Vein endothelial cell (primary cell): ENCODE measurements around the gene NCAPH2. TPM values are rescaled to one million over a fixed set of nuclear protein-coding genes. Genes with fewer than 3 reads are reported as not detected.

Source experiments
- total RNA-seq: library from RNA; depleted of rRNA; stranded (reverse); fragments of >200 nt; gene quantifications from 2 replicates; pipeline ENCODE4 v1.2.3, GENCODE V29; 2012

Gene NCAPH2
- 27.8 and 31.7 TPM in 2 replicates for total RNA-seq

GRCh38 chr22:50507991-50508884 lies at the start of gene NCAPH2:
Gene NCAPH2 (plus strand): TSS chr22:50508224. CDS start chr22:50508338, 114 bp downstream.

DNA sequence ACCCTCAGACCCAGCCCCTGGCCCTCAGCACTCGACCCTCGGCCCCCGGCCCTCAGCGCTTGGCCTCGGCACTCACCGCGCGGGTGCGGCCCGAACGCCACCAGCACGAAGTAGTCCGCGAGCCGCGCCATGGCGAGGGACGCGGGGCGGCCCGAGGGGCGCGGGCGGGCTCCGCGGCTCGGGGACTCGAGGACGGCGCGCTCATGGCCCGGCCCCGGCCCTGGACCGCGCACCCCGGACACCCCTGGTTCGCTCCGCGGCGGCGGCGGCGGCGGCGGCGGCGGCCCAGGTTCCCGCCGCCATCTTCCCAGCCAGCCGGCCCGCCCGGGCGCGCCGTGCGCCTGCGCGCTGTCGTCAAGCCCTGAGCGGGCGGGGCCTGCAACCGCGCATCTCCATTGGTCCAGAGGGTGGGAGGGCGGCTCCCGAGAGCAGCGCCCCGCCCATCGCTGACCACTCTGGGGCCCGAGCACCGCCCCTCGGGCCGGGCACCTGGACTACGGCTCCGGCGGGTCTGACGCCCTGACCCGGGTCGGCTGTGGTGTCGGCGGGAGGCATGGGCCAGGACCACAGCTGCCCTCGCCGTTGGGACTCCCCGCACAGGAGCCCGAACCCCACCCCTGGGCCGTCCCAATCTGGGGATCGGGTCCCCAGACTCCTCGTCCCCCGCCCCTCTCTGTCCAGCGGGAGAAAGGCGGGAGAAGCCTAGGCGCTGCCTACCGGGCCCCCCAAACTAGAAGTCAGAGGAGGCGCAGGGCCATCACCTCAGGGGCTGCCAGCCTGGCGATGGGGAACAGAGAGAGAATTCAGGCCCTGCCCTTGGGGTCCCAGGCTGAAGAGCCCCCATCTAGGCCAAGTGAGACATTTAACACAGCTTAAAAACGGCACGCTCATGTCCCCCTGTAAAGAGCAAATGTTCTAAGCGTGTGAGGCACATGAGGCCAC lies 33.0 kb upstream of the NCAPH2 start, which contains the start of gene SBF1:
TSS of gene SBF1 (minus strand) at position 326 of the 942 bp plus-strand sequence. CDS start at position 131, 195 bp downstream.

GRCh38 chr22:50481440-50482106 lies 26.5 kb upstream of the NCAPH2 start, which contains the start of gene ADM2:
Gene ADM2 (plus strand): TSS chr22:50481543. CDS start chr22:50481848, 305 bp downstream.

GRCh38 chr22:50486561-50487289 lies 21.3 kb upstream of the NCAPH2 start, which contains the start of gene MIOX:
Gene MIOX (plus strand): TSS chr22:50486859. CDS start chr22:50486898, 39 bp downstream.

DNA sequence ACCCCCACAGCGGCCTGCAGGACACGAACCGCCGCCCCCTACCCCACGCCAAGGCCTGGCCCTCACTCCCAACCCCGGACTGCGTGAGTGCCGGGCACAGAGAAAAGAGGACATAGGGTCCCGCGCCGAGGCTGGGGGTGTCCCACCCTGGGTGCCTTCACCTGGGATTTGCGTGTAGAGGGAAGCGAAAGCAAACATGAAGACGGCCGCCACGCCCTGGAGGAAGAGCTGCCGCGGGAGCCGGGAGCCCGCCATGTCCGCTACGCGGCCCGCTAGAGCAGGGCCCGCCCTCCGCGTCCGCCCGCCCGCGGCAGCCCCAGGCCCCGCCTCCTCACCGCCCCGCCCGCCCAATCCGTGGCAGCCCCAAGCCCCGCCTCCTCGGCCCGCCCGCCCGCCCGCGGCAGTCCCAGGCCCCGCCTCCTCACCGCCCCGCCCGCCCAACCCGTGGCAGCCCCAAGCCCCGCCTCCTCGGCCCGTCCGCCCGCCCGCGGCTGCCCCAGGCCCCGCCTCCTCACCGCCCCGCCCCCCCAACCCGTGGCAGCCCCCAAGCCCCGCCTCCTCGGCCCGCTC lies 518 bp upstream of the NCAPH2 start, which contains the start of gene LMF2:
TSS of gene LMF2 (minus strand) at position 282 of the 570 bp plus-strand sequence. CDS start at position 255, 27 bp downstream.

DNA sequence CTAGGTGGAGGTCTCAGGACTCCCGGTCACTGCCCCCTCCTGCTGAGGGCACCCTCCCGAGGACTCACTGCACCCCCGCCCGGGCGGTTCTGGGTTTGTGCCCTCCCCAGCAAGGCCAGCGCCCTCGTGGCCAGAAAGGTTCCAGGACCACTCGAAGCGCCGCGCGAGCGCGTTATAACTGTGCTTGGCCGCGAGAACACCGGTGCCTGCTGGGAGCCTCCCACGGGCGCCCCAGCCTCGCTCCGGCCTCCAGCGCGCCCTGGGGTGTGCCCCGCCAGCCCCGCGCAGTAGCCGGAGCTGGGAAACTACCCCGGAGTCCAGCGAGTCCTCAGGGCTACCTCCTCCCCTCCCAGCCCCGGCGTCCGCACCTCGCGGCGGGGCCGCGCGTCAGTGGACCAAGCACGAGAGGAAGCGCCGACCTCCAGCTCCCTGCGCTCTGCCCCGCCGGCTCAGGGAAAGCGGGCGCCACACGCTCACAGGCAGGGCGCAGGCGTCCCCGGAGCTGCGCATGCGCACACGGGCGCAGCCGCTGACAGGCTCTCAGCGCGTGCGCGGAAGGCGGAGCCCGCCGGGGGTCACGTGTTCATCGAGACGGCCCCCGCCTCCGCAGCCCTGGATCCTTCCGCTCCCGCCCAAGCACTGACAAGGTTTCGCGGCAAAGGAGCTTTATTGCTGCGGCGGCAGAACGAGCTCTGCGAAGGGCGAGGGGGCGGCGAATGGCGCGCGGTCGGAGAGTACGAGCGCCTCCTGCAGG lies 17.3 kb downstream of the NCAPH2 start, which contains the start of gene SCO2:
TSS of gene SCO2 (minus strand) at position 495 of the 754 bp plus-strand sequence. CDS start 1,187 bp downstream, outside the sequence.

GRCh38 chr22:50529897-50530579 lies 22.0 kb downstream of the NCAPH2 start, which contains the start of gene TYMP:
Gene TYMP (minus strand): TSS chr22:50530012. CDS start chr22:50529709, 303 bp downstream.

DNA sequence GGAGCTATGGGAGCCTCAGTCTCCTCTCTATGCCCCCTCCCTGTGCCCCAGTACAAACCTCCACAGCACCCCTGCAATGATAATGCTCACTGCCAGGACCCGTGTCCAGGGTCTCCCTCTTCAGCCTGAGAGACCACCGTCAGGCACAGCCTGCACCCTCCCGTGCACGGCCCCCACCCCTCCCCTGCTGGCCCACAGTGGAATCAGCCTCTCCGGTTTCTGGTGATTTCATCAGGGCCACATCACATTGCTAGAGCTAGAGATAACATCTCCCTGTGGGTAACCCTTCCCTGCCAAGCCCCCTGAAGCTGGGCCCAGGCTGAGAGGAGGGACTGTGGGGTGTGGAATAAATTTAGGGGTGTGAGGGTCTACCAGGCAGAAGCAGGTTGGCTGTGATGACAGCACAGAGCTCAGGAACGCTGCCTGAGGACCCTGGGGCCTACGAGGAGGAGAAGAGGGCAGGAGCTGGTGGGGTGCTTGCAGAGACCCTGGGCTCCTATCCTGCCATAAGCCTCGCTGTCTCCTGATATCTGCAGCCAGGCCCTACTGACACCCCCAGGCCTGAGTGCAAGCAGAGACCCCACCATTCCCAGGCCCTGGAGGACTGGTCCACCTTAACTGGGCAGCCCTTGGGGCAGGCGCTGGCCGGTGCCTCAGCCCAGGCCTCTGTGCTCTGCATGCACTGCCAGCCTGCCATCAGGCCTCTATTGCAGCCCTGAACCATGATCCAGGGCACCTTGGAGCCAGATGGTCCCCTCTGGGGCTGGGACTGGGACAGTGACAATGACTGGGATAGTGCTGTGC lies 37.7 kb downstream of the NCAPH2 start, which contains the start of gene KLHDC7B:
TSS of gene KLHDC7B (plus strand) at position 378 of the 804 bp plus-strand sequence. CDS start at position 723, 345 bp downstream.

DNA sequence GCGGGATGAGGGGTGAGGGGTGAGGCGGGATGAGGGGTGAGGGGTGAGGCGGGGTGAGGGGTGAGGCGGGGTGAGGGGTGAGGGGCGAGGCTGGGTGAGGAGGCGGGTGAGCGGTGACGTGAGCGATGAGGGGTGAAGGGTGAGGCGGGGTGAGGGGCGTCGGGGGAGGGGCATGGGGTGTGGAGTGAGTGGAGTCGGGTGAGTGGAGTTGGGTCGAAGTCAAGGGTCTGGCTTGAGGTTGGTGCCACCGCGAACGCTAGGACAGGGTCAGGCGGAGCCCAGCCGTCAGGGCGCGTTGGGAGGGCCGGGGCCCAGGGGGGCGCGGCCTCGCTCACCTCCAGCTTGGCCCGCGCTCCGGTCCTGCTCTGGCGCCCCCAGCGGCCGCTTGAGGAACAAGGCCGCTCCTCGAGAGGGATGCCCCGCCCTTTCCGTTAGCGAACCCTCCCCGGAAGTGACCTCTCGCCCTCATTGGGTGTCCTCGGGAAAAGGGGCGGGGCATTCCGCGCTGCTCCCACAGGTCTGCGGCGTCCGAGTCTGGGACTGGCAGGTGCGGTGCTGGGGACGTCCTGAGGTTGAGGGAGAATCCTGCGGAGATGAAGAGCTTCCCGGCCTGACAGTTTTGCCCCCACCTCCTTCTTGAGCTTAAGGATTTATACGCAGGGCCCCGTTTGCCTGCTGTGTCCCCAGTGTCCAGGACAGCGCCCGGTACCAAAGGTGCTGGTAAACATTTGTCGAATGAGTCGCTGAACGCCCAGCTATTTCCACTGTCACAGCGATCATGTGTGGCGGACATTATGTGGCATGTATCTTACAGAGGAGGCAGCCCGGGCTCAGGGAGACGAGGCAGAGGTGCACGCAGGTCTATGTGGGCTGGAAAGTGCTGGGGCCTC lies 54.7 kb downstream of the NCAPH2 start, which contains the start of gene SYCE3:
TSS of gene SYCE3 (minus strand) at position 397 of the 890 bp plus-strand sequence. CDS start 6,514 bp downstream, outside the sequence.

Other genes starting within 250 kb of the NCAPH2 start
- 73.3 and 79.7 TPM in 2 replicates for gene MAPK12, start 246.5 kb upstream of the NCAPH2 start, total RNA-seq
- 25.5 and 38.5 TPM in 2 replicates for gene MAPK11, start 237.8 kb upstream of the NCAPH2 start, total RNA-seq
- gene PLXNB2, start 200.6 kb upstream of the NCAPH2 start, total RNA-seq = 92.4 and 113 TPM in 2 replicates
- 2.1 and 4.2 TPM in 2 replicates for gene DENND6B, start 181.2 kb upstream of the NCAPH2 start, total RNA-seq
- 59.3 and 77.4 TPM in 2 replicates for gene PPP6R2, start 164.9 kb upstream of the NCAPH2 start, total RNA-seq
- 50.7 and 68.9 TPM in 2 replicates for gene SBF1, start 33.2 kb upstream of the NCAPH2 start, total RNA-seq
- 0.48 and 0.65 TPM in 2 replicates for gene ADM2, start 26.7 kb upstream of the NCAPH2 start, total RNA-seq
- gene MIOX, start 21.4 kb upstream of the NCAPH2 start, total RNA-seq = not detected in 2 replicates
- 43.1 and 52.6 TPM in 2 replicates for gene LMF2, start 522 bp upstream of the NCAPH2 start, total RNA-seq
- gene SCO2, start 17.4 kb downstream of the NCAPH2 start, total RNA-seq = 2.9 and 3.2 TPM in 2 replicates
- gene TYMP, start 21.8 kb downstream of the NCAPH2 start, total RNA-seq = 5.5 and 9.5 TPM in 2 replicates
- under 0.01 TPM in 1 of 2 replicates, not detected in the other for gene KLHDC7B, start 37.7 kb downstream of the NCAPH2 start, total RNA-seq
- gene SYCE3, start 54.7 kb downstream of the NCAPH2 start, total RNA-seq = not detected in 2 replicates
- 2.0 and 2.5 TPM in 2 replicates for gene CPT1B, start 70.2 kb downstream of the NCAPH2 start, total RNA-seq
- gene CHKB, start 74.6 kb downstream of the NCAPH2 start, total RNA-seq = 32.6 and 36.6 TPM in 2 replicates
- 0.10 and 0.33 TPM in 2 replicates for gene MAPK8IP2, start 92.6 kb downstream of the NCAPH2 start, total RNA-seq
- gene ARSA, start 119.9 kb downstream of the NCAPH2 start, total RNA-seq = 20.8 and 41.5 TPM in 2 replicates
- 29.8 and 43.8 TPM in 2 replicates for gene SHANK3, start 164.6 kb downstream of the NCAPH2 start, total RNA-seq
- gene ACR, start 230.0 kb downstream of the NCAPH2 start, total RNA-seq = 0.38 and 1.3 TPM in 2 replicates